ENCODE results near the gene AQP9.
"Not testable (repeated sequence)": the region's sequence is repeated elsewhere in the genome, so short reads cannot be mapped to it uniquely, and the experiment has no call there.

AQP9 gene

GRCh38 chr15:58185439-58185838, 47.3 kb downstream of the AQP9 start:
- no peak for TF ChIP-seq SPI1 (IDR thresholded peaks at IDR 0.05; ENCODE audit: borderline replicate concordance, low read depth)
- no peak for TF ChIP-seq CTCF (IDR thresholded peaks at IDR 0.05; ENCODE audit: insufficient read depth, low read length)
- TF ChIP-seq GABPA (IDR thresholded peaks at IDR 0.05; ENCODE audit: low read depth): no peak
- TF ChIP-seq, protein P1, sequence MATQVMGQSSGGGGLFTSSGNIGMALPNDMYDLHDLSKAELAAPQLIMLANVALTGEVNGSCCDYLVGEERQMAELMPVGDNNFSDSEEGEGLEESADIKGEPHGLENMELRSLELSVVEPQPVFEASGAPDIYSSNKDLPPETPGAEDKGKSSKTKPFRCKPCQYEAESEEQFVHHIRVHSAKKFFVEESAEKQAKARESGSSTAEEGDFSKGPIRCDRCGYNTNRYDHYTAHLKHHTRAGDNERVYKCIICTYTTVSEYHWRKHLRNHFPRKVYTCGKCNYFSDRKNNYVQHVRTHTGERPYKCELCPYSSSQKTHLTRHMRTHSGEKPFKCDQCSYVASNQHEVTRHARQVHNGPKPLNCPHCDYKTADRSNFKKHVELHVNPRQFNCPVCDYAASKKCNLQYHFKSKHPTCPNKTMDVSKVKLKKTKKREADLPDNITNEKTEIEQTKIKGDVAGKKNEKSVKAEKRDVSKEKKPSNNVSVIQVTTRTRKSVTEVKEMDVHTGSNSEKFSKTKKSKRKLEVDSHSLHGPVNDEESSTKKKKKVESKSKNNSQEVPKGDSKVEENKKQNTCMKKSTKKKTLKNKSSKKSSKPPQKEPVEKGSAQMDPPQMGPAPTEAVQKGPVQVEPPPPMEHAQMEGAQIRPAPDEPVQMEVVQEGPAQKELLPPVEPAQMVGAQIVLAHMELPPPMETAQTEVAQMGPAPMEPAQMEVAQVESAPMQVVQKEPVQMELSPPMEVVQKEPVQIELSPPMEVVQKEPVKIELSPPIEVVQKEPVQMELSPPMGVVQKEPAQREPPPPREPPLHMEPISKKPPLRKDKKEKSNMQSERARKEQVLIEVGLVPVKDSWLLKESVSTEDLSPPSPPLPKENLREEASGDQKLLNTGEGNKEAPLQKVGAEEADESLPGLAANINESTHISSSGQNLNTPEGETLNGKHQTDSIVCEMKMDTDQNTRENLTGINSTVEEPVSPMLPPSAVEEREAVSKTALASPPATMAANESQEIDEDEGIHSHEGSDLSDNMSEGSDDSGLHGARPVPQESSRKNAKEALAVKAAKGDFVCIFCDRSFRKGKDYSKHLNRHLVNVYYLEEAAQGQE (IDR thresholded peaks at IDR 0.05; ENCODE audit: insufficient replicate concordance, low read depth): no peak
- no peak for TF ChIP-seq POLR2AphosphoS5 (IDR thresholded peaks at IDR 0.05; ENCODE audit: low read depth)
- H3K27me3 ChIP-seq (ENCODE audit: insufficient read depth, poor library complexity, severe bottlenecking): peaks cover 8% of the 10 kb centered on the region
- no peak overlapping the region for H3K27ac ChIP-seq (replicated peaks)
- no peak overlapping the region for H3K4me3 ChIP-seq (replicated peaks; ENCODE audit: insufficient read depth, low read length)
- DNase-seq (ENCODE audit: low read depth in 1 of 2, low spot score in 1 of 2): no peak

- TF ChIP-seq SPI1 (IDR thresholded peaks at IDR 0.05; ENCODE audit: borderline replicate concordance, low read depth): no peak
- TF ChIP-seq, protein P1 (IDR thresholded peaks at IDR 0.05; ENCODE audit: insufficient replicate concordance, low read depth): no peak
- TF ChIP-seq CTCF (IDR thresholded peaks at IDR 0.05; ENCODE audit: insufficient read depth, low read length): no peak
- no peak for TF ChIP-seq POLR2AphosphoS5 (IDR thresholded peaks at IDR 0.05; ENCODE audit: low read depth)
- no peak for TF ChIP-seq GABPA (IDR thresholded peaks at IDR 0.05; ENCODE audit: low read depth)
- DNase-seq (ENCODE audit: low read depth in 1 of 2, low spot score in 1 of 2): no peak
- peaks cover 13% of the 10 kb centered on the region for H3K27me3 ChIP-seq (ENCODE audit: insufficient read depth, poor library complexity, severe bottlenecking)
- H3K4me3 ChIP-seq (replicated peaks; ENCODE audit: insufficient read depth, low read length): no peak overlapping the region
- H3K27ac ChIP-seq (replicated peaks): no peak overlapping the region
These were observed 51.1 kb downstream of the AQP9 start for GRCh38 chr15:58189148-58189811.

DNA sequence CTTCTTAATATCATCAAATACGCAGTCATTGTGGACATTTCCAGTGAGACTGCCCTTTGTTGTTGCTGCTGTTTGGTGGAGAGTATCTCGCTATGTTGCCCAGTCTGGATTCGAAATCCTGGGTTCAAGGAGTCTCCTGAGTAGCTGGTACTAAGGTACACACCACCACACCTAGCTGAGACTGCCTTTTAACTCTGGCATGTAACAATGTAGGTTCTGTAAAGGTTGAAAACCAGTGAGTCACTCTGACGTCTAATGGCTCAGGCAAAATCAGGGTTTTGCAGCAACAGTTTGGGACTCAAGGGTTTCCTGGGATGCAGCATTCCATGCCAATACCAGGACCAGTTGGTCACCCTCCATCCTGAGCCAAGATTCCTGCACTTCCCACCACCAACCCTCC, 52.2 kb downstream of the AQP9 start:
- no peak for DNase-seq (ENCODE audit: low read depth in 1 of 2, low spot score in 1 of 2)
- TF ChIP-seq GABPA (IDR thresholded peaks at IDR 0.05; ENCODE audit: low read depth) (no peak), CTCF (IDR thresholded peaks at IDR 0.05; ENCODE audit: insufficient read depth, low read length) (no peak)
- TF ChIP-seq, protein P1 (IDR thresholded peaks at IDR 0.05; ENCODE audit: insufficient replicate concordance, low read depth): no peak
- no peak overlapping the region for H3K27ac ChIP-seq (replicated peaks)
- H3K27me3 ChIP-seq (ENCODE audit: insufficient read depth, poor library complexity, severe bottlenecking): peaks cover 13% of the 10 kb centered on the region
- H3K4me3 ChIP-seq (replicated peaks; ENCODE audit: insufficient read depth, low read length): no peak overlapping the region

GRCh38 chr15:58193636-58194035, 55.5 kb downstream of the AQP9 start:
- not testable (repeated sequence) for H3K27ac ChIP-seq (replicated peaks); H3K27me3 ChIP-seq (ENCODE audit: insufficient read depth, poor library complexity, severe bottlenecking); DNase-seq (ENCODE audit: low read depth in 1 of 2, low spot score in 1 of 2); H3K4me3 ChIP-seq (replicated peaks; ENCODE audit: insufficient read depth, low read length)
